HG03135 (cell line): ENCODE measurements around the gene SLC5A3.

Experiments
- ATAC-seq: cut with Tn5 transposase; IDR thresholded peaks from one replicate; pipeline ENCODE4 v1.9.1; 2021; ENCODE audit warnings: mild to moderate bottlenecking, moderate library complexity; ENCODE audit not compliant: unreplicated experiment

Gene SLC5A3

DNA sequence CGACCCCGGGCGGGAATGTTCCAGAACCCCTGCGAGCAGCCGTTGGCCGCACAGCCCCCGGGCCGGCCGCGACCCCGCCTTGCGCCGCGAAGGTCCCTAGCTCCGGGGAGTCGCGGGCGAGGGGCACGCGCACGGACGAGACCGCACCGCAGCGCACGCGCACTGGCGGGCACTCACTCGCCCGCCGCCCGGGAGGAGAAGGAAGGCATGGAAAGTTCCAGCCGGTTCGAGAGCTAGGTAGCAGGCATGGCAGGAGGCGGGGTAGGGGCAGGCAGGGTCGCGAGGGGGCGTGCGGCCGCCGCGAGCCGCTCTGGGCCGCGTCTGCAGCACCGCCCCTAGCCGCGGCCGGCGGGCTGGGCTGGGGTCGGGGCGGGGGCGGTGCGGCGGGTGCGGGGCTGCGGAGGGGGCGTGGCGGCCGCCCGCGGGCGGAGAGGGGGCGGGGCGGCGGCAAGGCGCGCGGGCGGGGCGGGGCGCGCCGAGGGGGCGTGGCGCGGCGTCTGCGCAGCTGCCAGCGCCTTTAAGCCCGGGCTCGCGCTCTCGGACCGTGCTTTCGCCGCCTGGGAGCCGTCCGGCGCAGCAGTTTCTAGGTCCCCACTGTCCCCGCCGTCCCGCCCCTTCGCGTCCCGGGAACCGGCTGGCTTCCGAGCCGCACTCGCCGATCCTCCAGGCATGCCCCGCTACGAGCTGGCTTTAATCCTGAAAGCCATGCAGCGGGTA, at the start of gene SLC5A3, which contains the start of gene MRPS6:
Gene SLC5A3, plus strand, starts transcription at position 547 of the 717 bp plus-strand sequence. CDS start 21,621 bp downstream, outside the sequence.
Gene MRPS6, plus strand, starts transcription at position 547 of the 717 bp plus-strand sequence. Its CDS starts 123 bp downstream, at position 670.
- peak; percentile 73 for ATAC-seq

DNA sequence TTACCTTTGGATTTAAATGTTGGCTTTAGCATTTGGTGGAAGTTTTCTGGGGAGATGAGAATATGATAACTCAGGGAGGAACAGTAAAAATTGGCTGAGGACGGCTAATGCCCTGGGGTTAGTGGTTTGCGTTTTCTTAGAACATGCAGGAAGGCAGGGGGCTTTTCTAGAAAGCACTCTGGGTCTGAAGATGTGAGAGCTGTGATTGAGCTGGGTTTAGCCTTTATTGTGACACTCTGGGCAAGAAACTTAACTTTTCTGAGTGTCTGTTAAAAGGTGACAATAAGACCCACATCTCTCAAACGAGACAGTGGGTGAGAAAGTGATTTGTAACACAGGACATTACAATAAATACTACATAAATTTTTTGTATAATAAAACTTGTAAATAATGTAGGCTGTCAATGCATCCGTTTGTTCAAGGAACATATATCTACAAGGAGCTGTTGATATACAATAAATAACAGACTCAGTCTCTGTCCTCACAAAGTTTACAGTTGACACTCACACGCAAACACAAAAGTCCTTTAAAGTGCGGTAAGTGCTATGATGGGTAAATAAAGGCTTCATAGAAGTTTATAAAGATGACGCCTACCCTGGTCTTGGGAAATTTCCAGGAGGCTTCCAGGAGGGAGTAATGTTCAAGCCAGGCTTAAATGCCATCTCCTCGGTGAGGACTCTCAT, 49.5 kb upstream of the SLC5A3 start:
- no peak for ATAC-seq

DNA sequence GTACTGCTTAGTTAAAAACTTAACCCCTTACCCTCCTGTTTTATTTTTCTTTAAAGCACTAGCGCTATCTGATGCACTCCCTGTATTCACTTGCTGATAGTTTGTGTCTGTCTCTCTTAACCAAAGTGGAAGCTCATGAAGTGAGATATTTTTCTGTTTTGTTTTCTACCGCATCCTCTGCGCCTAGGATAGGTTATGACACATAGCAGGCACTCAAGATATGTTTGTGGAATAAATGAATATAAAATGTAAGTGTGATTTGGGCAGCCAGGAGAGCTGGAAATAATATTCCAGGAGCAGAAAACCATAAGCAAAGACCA, 49.0 kb upstream of the SLC5A3 start:
- no peak for ATAC-seq

DNA sequence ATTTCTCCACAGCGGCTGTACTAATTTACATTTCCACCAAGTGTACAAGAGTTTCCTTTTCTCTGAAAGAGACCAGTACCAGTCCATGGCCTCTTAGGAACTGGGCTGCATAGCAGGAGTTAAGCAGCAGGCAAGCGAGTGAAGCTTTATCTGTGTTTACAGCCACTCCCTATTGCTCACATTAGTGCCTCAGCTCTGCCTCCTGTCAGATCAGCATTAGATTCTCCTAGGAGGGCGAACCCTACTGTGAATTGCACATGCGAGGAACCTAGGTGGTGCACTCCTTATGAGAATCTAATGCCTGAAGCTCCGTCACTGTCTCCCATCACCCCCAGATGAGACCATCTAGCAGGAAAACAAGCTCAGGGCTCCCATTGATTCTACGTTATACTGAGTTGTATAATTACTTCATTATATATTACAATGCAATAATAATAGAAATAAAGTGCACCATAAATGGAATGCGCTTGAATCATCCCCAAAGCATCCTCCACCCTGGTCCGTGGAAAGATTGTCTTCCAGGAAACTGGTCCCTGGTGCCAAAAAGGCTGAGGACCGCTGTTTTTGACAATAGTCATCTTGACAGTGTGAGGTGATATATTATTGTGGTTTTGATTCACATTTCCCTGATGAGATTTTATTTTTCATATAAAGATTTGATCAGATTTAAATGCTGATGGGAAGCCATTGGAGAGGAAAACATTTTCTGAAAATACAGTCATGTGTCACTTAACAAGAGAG, 45.5 kb upstream of the SLC5A3 start:
- ATAC-seq = no peak

DNA sequence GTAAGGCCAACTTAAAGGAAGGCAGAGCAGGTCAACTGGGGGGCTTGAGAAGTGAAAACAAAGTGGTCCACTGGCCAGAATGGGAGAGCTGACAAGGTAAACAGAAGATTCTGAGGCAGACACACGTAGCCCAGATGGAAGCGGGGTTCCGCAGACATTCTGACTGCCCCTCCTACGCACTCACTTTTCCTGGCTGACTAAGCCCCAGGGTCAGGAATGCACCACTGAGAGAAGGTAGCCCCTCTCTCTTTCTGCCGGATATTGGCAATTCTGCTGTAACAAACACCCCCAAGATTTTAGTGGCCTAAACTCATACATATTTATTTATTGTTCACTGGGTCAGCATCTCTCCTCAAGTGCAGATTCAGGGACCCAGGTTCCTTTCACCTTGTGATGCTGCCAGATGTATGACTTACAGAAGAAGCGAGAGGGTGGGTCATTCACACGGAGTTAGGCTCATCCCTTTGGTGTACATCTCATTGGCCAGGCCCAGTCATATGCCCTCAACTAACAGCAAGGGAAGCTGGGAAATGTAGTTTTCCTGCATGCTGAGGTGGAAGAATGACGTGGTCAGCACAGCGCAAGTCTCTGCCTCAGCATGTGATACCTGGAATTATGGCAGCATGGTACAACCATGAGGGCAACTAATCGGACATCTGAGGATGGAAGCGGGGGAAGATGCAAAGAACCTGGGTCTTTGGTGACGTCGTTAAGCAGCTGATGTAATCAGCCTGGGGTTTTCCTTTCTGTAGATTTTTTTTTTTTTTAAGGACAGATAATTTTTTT, 43.4 kb upstream of the SLC5A3 start:
- ATAC-seq = peak; percentile 78

DNA sequence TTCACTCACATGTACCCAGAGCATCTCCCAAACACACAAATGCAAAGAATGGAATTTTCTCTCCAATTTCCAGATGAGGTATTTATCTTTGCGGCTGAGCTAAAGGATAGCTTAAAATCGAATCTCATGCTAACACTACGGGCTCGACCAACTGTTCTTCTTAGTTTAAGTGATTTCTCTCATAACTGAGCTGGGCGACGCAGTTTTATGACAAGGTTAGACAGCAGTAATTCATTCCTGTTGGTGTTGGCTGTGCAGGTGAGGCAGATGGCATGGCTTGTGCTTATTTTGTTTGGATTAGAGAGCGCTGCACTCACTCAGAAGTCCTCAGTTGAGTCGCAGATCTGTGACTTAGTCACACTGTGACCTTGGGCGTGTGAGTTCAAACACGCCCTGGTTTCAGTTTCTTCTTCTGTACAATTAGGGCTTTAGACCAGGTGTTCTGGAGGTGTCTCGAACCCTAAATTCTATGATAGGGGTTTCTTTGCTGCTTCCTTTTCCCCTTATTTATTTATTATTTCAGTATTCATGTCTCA, 41.5 kb upstream of the SLC5A3 start:
- ATAC-seq = no peak

DNA sequence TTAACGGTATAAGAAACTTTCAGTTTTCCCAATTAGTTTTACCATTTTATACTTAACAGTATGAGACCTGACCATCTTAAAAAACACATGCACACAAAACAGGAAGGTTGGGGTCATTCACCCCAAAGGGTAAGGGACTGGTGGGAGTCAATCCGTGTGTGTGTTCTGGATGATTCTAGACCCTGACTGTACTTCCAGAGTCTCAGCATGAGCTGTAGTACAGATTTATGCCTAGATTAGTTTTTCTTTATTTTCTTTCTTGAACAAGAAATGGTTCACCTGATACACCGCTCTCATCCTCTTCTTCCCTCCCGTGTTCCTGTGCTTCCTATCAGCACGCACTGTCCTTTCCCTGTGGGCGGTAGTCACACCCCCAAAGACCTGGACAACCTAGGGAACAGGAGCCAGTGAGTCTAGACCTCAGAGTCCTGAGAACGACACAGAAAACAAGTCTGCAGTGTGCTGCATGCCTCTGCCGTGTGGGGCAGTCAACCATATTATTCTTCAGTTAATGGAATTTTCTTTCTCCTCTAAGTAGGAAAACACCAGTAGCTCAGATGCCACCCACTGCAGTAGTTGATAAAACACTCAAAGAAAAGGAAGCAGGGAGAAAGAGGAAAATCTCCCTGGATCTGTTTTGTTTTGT, 38.9 kb upstream of the SLC5A3 start:
- ATAC-seq = no peak

DNA sequence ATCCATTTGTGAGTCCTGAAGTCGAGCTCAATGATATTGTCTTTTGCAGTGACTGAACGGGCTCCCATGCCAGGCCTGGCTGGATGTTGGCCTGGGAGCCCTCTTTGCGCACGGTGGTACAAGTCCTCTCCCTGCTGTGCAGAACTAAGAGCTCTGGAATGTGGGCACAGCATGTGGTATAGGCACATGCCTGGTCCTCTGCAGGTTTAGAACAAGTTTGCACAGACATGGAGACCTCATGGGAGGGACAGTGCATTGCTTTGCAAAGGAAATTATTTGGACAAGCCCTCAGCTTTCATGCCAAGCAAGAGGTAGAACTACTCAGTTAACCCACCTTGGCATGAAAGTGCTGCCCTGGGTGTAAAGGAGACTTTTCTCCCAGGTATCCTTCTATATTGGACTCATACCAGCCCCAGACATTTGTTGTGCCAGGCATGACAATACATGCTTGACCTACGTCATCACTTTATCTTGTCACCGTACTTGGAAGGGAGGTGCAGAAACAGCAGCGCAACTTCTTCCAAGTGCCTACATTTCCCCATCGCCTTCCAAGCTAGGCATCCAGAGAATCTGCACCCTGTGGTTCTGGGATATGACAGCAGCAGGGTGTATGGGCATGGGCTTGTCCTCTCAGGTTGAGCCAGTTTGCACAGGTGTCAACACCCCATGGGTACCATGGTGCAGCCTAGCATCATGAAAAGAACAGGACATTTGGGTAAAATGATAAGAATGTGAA, 37.6 kb upstream of the SLC5A3 start:
- no peak for ATAC-seq

DNA sequence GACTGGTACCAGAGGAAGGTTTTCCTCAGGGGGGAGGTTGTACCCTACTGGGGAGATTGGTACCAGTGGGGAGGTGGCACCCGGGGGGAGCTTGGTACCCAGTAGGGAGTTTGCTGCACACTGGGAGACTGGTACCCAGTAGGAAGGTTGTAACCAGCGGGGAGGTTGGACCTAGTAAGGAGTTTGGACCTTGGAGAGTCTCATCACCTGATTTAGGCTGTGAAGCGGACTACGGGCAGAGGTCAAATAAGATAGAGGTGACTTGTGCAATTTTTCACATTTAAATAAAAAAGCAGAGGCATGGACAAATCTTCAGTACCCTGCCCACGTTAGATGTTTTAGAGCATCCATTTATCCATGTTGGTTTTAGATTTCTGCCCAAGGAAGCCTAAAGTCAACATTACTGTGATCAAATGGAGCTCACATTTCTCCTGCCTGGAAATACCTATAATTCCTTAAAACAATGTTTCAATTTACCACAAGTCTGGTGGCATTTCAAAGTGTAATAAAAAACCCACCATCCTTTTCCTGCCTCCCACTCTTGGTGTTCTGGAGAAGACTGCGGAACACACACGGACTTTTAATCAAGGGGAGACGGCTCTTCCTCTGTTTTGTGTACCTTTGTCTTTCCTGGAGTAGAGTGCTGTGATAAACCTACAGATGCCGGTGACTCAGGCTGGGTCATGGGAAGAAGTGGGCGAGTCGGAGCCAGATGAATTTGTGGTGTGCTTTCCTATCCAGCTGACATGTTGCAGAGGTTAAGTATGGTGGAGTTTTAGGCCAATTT, 36.2 kb upstream of the SLC5A3 start:
- no peak for ATAC-seq

DNA sequence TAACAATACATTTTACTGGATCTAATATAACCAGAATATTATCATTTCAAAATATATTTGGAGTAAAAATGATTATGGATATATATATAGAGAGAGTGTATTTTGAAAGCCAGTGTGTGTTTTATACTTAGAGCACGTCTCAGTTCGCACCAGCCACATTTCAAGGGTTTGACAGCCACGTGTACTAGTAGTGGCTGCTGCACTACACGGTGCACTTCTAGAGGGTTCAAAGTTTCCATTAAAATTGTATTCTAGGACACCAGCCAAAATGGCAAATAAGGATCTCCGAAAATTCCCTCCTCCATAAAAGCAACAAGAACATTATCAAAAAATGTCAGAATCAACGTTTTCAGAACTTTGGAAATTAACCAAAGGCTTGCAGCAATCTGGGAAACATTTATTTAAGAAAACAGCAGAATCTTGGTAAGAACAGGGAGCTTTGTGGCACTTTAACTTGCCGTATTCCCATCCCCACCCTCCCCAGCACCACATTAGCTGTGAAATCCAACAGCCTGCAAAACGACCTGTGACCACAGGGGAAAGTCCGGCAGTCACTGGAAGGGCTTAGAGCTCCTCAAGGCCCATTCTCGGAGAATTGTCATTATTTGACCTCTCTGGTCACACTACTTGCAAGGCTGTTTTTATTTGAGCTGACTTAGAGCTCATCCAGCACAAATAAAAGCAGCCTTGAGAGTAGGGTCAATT, 33.5 kb upstream of the SLC5A3 start:
- ATAC-seq = no peak

DNA sequence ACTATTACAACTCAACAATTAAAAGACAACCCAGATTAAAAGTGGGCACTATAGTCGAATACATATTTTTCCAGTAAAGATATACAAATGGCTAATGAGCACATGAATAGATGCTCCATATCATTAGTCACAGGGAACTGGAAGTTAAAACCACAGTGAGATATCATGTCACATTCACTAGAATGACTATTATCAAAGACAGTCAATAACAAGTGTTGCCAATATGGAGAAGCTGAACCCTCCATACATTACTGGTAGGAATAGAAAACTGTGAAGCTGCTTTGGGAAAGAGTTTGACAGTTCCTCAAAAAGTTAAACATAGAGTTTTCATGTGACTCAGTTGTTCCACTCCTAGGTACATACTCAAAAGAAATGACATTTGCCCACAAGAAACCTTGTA, 30.6 kb upstream of the SLC5A3 start:
- no peak for ATAC-seq

DNA sequence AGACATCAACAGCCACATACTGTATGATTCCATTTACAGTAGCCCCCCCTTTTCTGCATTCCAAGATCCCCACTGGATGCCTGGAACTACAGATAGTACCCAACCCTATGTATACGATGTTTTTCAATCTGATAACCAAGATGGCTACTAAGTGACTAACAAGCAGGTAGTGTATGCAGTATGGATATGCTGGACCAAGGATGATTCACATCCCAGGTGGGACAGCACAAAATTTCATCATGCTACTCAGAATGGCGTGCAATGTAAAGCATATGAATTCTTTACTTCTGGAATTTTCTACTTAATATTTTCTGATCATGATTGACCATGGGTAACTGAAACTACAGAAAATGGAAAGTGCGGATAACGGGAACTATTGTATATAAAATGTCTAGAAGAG, 30.0 kb upstream of the SLC5A3 start:
- no peak for ATAC-seq

DNA sequence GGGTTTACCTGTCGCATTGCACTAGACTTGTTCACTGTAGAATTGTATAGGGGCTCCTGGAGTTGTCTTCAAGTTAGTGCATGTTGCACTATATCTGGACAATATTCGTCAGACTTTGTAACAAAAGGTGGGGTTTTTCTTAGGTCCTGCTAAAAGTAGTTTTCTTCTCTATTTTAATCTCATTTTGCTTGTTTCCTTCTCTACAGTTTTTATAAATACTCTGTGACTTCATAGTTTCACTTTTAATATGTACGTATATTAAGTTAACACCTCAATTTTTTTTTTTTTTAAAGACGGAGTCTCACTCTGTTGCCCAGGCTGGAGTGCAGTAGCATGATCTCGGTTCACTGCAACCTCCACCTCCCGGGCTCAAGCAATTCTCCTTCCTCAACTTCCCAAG, 26.5 kb upstream of the SLC5A3 start:
- ATAC-seq = no peak

DNA sequence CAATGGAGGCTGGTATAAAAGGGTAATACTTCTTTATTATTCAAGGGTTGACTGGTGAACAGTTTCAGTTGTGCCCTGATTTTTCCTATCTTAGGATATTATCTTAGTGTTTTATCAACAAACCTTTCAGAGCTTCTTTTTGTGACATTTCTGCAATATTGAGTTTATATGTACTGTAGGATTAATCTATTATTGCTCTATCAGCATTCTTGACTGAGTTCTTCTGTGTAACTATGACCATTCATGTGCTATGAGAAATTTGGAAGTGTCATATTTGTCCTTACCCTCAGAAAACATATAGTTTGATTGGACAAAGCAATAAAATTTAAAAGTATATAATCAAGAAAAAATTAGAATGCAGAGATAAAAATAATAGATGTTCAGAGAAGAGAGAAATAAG, 25.5 kb upstream of the SLC5A3 start:
- no peak for ATAC-seq

DNA sequence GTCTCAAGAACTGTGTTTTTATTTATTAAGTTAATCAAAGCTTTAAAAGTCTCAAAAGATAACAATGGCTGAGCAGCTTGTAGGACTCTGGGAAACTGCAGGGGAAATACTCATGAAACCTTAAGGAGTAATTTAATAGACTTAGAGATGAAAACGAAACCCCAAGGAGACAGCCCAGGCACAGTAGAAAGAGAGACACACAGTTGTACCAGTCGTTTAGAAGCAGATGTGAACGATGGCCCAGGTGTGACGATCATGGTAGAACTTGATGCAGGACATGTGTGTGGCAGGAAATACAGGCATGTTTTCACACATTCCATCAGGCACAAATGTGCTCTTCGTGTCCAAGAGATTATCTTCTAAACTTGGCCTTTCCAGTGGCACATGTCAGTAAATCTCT, 21.2 kb upstream of the SLC5A3 start:
- no peak for ATAC-seq

DNA sequence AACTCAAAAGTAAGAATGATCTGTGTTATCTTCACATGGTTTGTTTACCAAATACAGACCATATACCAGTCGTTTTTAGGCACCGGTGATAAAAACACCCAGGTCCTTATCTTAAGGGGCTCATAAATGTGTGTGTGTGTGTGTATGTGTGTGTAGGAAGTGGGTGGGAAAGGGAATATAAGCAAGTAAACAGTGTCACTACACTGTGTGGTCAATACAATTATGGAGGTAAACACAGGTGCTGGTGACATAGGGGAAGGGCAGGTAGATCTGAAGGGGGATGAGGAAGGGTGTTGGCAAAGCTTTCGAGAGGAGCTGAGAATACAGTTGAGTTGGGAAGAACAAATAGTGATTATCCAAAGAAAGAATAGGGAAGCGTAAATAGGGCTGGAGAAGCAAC, 19.1 kb upstream of the SLC5A3 start:
- ATAC-seq = no peak

DNA sequence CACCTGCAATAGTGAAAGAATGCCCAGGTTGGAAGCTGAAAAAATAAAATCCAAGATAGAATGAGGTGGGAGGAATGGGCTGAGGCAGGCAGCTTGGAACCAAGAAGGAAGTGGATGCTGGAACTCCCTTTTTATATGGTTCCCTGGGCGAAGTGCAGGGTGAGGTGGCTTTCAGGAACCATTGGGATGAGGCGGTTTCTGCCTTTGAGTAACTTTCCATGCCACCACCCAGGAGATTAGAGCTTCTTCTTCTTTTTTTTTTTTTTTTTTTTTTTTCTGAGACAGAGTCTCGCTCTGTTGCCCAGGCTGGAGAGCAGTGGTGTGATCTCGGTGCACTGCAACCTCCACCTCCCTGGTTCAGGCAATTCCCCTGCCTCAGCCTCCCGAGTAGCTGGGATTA, 17.8 kb upstream of the SLC5A3 start:
- no peak for ATAC-seq

DNA sequence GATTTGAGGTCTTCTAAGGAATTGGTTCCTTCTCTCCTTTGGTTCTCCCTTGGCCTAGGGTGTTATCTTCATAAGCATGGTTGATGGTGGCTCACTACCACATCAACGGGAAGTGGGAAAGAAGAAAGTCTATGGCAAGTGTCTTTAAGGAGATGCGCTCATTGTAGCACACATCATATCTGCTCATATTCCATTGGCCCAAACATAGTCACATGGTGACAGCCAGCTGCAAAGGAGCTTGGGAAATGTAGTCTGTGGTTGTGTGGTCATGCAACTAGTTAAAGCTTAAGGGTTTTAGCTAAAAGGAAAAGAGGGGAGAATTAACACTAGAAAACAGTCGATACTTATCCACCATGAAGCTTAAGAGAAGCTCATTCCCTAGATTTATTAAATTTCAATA, 11.4 kb upstream of the SLC5A3 start:
- ATAC-seq = no peak
